ENCODE results near the gene HNF4A.
"Not testable (repeated sequence)": the region's sequence is repeated elsewhere in the genome, so short reads cannot be mapped to it uniquely, and the experiment has no call there.

The HNF4A gene

GRCh38 chr20:44345147-44345546 is 10.4 kb upstream of the HNF4A start:
- H2BK5ac ChIP-seq (ENCODE audit: low read length): no peak overlapping the region
- H3K27me3 ChIP-seq (ENCODE audit: control insufficient read depth in 3 of 3, insufficient read depth in 3 of 3, low read depth in 1 of 3, low read length in 3 of 3): no peaks in the 10 kb centered on the region
- H3K14ac ChIP-seq (ENCODE audit: low read length): no peak overlapping the region
- peak overlapping the region; percentile 44 for H3K18ac ChIP-seq (ENCODE audit: low read length)
- H2BK120ac ChIP-seq (ENCODE audit: low read depth, low read length): no peak overlapping the region
- H3K4me3 ChIP-seq (ENCODE audit: low read length in 2 of 2): no peak overlapping the region
- H3K4me1 ChIP-seq (ENCODE audit: control insufficient read depth in 2 of 2, insufficient read depth in 1 of 2, low read depth in 1 of 2, low read length in 2 of 2): no peaks in the 10 kb centered on the region
- H3K4me2 ChIP-seq (ENCODE audit: insufficient read depth, low read length, poor library complexity, severe bottlenecking): no peak overlapping the region
- H2AK5ac ChIP-seq (ENCODE audit: low read depth, low read length): no peak overlapping the region
- H4K8ac ChIP-seq (ENCODE audit: low read depth, low read length): no peak overlapping the region
- H2BK12ac ChIP-seq (ENCODE audit: low read length): no peak overlapping the region
- H2AFZ ChIP-seq (ENCODE audit: low read length): no peak overlapping the region
- H3K79me1 ChIP-seq (ENCODE audit: low read depth, low read length): no peaks in the 10 kb centered on the region
- no peak for DNase-seq (ENCODE audit: low spot score)
- no peak overlapping the region for H3K4ac ChIP-seq (ENCODE audit: low read length)
- H3K9me3 ChIP-seq (replicated peaks in 1 of 2; ENCODE audit: control insufficient read depth in 2 of 2, insufficient read depth in 1 of 2, low read depth in 1 of 2, low read length in 2 of 2): no peaks in the 10 kb centered on the region
- no peak overlapping the region for H3K9ac ChIP-seq (ENCODE audit: low read depth, low read length, poor library complexity)
- no peak overlapping the region for H4K91ac ChIP-seq (ENCODE audit: low read depth, low read length, poor library complexity)
- no peak overlapping the region for H3K23ac ChIP-seq (ENCODE audit: low read depth, low read length, poor library complexity)
- H3K27ac ChIP-seq (replicated peaks; ENCODE audit: low read length): no peak overlapping the region
- no CpG with 5 or more reads among the region's 8 CpGs for WGBS, 2 donors (ENCODE audit: extremely low coverage in 2 of 2, insufficient read length in 2 of 2, insufficient replicate concordance in 1 of 2)
- H3K36me3 ChIP-seq (replicated peaks in 1 of 2; ENCODE audit: control insufficient read depth in 2 of 2, insufficient read depth in 2 of 2, low read length in 2 of 2): no peaks in the 10 kb centered on the region
- no peak overlapping the region for H2BK15ac ChIP-seq (ENCODE audit: low read length)

GRCh38 chr20:44345941-44346340 is 9.6 kb upstream of the HNF4A start:
- not testable (repeated sequence) for H3K27ac ChIP-seq (replicated peaks; ENCODE audit: low read length); H3K23ac ChIP-seq (ENCODE audit: low read depth, low read length, poor library complexity); H3K9ac ChIP-seq (ENCODE audit: low read depth, low read length, poor library complexity); H3K4me2 ChIP-seq (ENCODE audit: insufficient read depth, low read length, poor library complexity, severe bottlenecking); H4K91ac ChIP-seq (ENCODE audit: low read depth, low read length, poor library complexity); H3K36me3 ChIP-seq (replicated peaks in 1 of 2; ENCODE audit: control insufficient read depth in 2 of 2, insufficient read depth in 2 of 2, low read length in 2 of 2); H3K18ac ChIP-seq (ENCODE audit: low read length); H2AFZ ChIP-seq (ENCODE audit: low read length); H2AK5ac ChIP-seq (ENCODE audit: low read depth, low read length); H3K4me3 ChIP-seq (ENCODE audit: low read length in 2 of 2); H3K4ac ChIP-seq (ENCODE audit: low read length); H2BK15ac ChIP-seq (ENCODE audit: low read length); H3K4me1 ChIP-seq (ENCODE audit: control insufficient read depth in 2 of 2, insufficient read depth in 1 of 2, low read depth in 1 of 2, low read length in 2 of 2); H2BK120ac ChIP-seq (ENCODE audit: low read depth, low read length); H3K9me3 ChIP-seq (replicated peaks in 1 of 2; ENCODE audit: control insufficient read depth in 2 of 2, insufficient read depth in 1 of 2, low read depth in 1 of 2, low read length in 2 of 2); H3K27me3 ChIP-seq (ENCODE audit: control insufficient read depth in 3 of 3, insufficient read depth in 3 of 3, low read depth in 1 of 3, low read length in 3 of 3); DNase-seq (ENCODE audit: low spot score); H3K79me1 ChIP-seq (ENCODE audit: low read depth, low read length); H4K8ac ChIP-seq (ENCODE audit: low read depth, low read length); H2BK12ac ChIP-seq (ENCODE audit: low read length); H2BK5ac ChIP-seq (ENCODE audit: low read length); H3K14ac ChIP-seq (ENCODE audit: low read length)
- WGBS, 2 donors (ENCODE audit: extremely low coverage in 2 of 2, insufficient read length in 2 of 2, insufficient replicate concordance in 1 of 2): no CpG with 5 or more reads among the region's 10 CpGs

- Histone ChIP-seq H3K18ac (ENCODE audit: low read length) (no peak overlapping the region), H2BK15ac (ENCODE audit: low read length) (no peak overlapping the region), H3K4me3 (ENCODE audit: low read length in 2 of 2) (no peak overlapping the region), H3K23ac (ENCODE audit: low read depth, low read length, poor library complexity) (no peak overlapping the region), H3K79me1 (ENCODE audit: low read depth, low read length) (no peaks in the 10 kb centered on the region), H3K36me3 (replicated peaks in 1 of 2; ENCODE audit: control insufficient read depth in 2 of 2, insufficient read depth in 2 of 2, low read length in 2 of 2) (no peaks in the 10 kb centered on the region), H4K8ac (ENCODE audit: low read depth, low read length) (no peak overlapping the region), H2BK120ac (ENCODE audit: low read depth, low read length) (no peak overlapping the region), H3K4me1 (ENCODE audit: control insufficient read depth in 2 of 2, insufficient read depth in 1 of 2, low read depth in 1 of 2, low read length in 2 of 2) (peaks cover 2 to 7% of the 10 kb centered on the region in 2 donors), H3K4me2 (ENCODE audit: insufficient read depth, low read length, poor library complexity, severe bottlenecking) (no peak overlapping the region), H3K9me3 (replicated peaks in 1 of 2; ENCODE audit: control insufficient read depth in 2 of 2, insufficient read depth in 1 of 2, low read depth in 1 of 2, low read length in 2 of 2) (no peaks in the 10 kb centered on the region), H2BK5ac (ENCODE audit: low read length) (no peak overlapping the region), H3K27me3 (ENCODE audit: control insufficient read depth in 3 of 3, insufficient read depth in 3 of 3, low read depth in 1 of 3, low read length in 3 of 3) (no peaks in the 10 kb centered on the region), H3K4ac (ENCODE audit: low read length) (no peak overlapping the region), H2AK5ac (ENCODE audit: low read depth, low read length) (no peak overlapping the region), H4K91ac (ENCODE audit: low read depth, low read length, poor library complexity) (no peak overlapping the region), H2BK12ac (ENCODE audit: low read length) (no peak overlapping the region), H2AFZ (ENCODE audit: low read length) (no peak overlapping the region), H3K14ac (ENCODE audit: low read length) (no peak overlapping the region), H3K9ac (ENCODE audit: low read depth, low read length, poor library complexity) (no peak overlapping the region), H3K27ac (replicated peaks; ENCODE audit: low read length) (no peak overlapping the region)
- DNase-seq (ENCODE audit: low spot score): no peak
- no CpG with 5 or more reads among the region's 4 CpGs for WGBS, 2 donors (ENCODE audit: extremely low coverage in 2 of 2, insufficient read length in 2 of 2, insufficient replicate concordance in 1 of 2)
These were observed 7.3 kb upstream of the HNF4A start for GRCh38 chr20:44348168-44348659.

- H2AK5ac ChIP-seq (ENCODE audit: low read depth, low read length): no peak overlapping the region
- no peak overlapping the region for H3K14ac ChIP-seq (ENCODE audit: low read length)
- H3K79me1 ChIP-seq (ENCODE audit: low read depth, low read length): no peaks in the 10 kb centered on the region
- no peak overlapping the region for H3K23ac ChIP-seq (ENCODE audit: low read depth, low read length, poor library complexity)
- H3K27ac ChIP-seq (replicated peaks; ENCODE audit: low read length): no peak overlapping the region
- no peak overlapping the region for H2BK15ac ChIP-seq (ENCODE audit: low read length)
- H3K27me3 ChIP-seq (ENCODE audit: control insufficient read depth in 3 of 3, insufficient read depth in 3 of 3, low read depth in 1 of 3, low read length in 3 of 3): no peaks in the 10 kb centered on the region
- no peak overlapping the region for H2BK5ac ChIP-seq (ENCODE audit: low read length)
- peaks cover 2 to 7% of the 10 kb centered on the region in 2 donors for H3K4me1 ChIP-seq (ENCODE audit: control insufficient read depth in 2 of 2, insufficient read depth in 1 of 2, low read depth in 1 of 2, low read length in 2 of 2)
- no peak for DNase-seq (ENCODE audit: low spot score)
- no peak overlapping the region for H3K9ac ChIP-seq (ENCODE audit: low read depth, low read length, poor library complexity)
- H3K4me3 ChIP-seq (ENCODE audit: low read length in 2 of 2): no peak overlapping the region
- no peak overlapping the region for H3K18ac ChIP-seq (ENCODE audit: low read length)
- H3K4ac ChIP-seq (ENCODE audit: low read length): no peak overlapping the region
- no peak overlapping the region for H4K8ac ChIP-seq (ENCODE audit: low read depth, low read length)
- H2BK12ac ChIP-seq (ENCODE audit: low read length): no peak overlapping the region
- WGBS, 2 donors (ENCODE audit: extremely low coverage in 2 of 2, insufficient read length in 2 of 2, insufficient replicate concordance in 1 of 2): no CpG with 5 or more reads among the region's 3 CpGs
- H3K9me3 ChIP-seq (replicated peaks in 1 of 2; ENCODE audit: control insufficient read depth in 2 of 2, insufficient read depth in 1 of 2, low read depth in 1 of 2, low read length in 2 of 2): no peaks in the 10 kb centered on the region
- no peak overlapping the region for H4K91ac ChIP-seq (ENCODE audit: low read depth, low read length, poor library complexity)
- no peak overlapping the region for H2AFZ ChIP-seq (ENCODE audit: low read length)
- H3K4me2 ChIP-seq (ENCODE audit: insufficient read depth, low read length, poor library complexity, severe bottlenecking): no peak overlapping the region
- H2BK120ac ChIP-seq (ENCODE audit: low read depth, low read length): no peak overlapping the region
- no peaks in the 10 kb centered on the region for H3K36me3 ChIP-seq (replicated peaks in 1 of 2; ENCODE audit: control insufficient read depth in 2 of 2, insufficient read depth in 2 of 2, low read length in 2 of 2)
These were observed 6.2 kb upstream of the HNF4A start for GRCh38 chr20:44349349-44349748.

All from neuronal stem cell (in vitro differentiated cells).